Prostate gland (tissue), 2 donors: ENCODE results near the gene ARIH1.

ENCODE experiments used
- CTCF ChIP-seq, 4 experiments: fragments of 200-600 bp in 2 of 4; fragments of 450-650 bp in 2 of 4; sonication (generic) in 2 of 4; IDR thresholded peaks; 1 replicate in 3 of 4; 2 replicates in 1 of 4; pipeline ENCODE4 v1.5.1; 2016 to 2019; ENCODE audit warnings: antibody characterized with exemption in 4 of 4, mild to moderate bottlenecking in 2 of 4, moderate library complexity in 2 of 4
- POLR2A ChIP-seq: fragments of 450-650 bp; IDR thresholded peaks from one replicate; pipeline ENCODE4 v1.6.1; 2016; ENCODE audit warnings: antibody characterized with exemption, mild to moderate bottlenecking
- POLR2AphosphoS5 ChIP-seq: sonication (generic); formaldehyde crosslinking; IDR thresholded peaks from one replicate; pipeline ENCODE4 v1.6.1; 2017; ENCODE audit warnings: antibody characterized with exemption

- no peak for TF ChIP-seq CTCF (IDR thresholded peaks at IDR 0.05)
- no peak for TF ChIP-seq POLR2A
- no peak for TF ChIP-seq POLR2AphosphoS5
Observed at GRCh38 chr15:72445426-72445825, 28.7 kb upstream of the ARIH1 start.
